Neural progenitor cell (in vitro differentiated cells): ENCODE measurements around the gene USP10. TPM values are rescaled to one million over a fixed set of nuclear protein-coding genes. Genes with fewer than 3 reads are reported as not detected.

Source experiments
- DNase-seq: peaks from one replicate; pipeline ENCODE4 v3.0.0-alpha.2; 2016; ENCODE audit warnings: low spot score
- H2AFZ ChIP-seq: fragments of 200-600 bp; sonication (generic); replicated peaks from 2 replicates; pipeline ENCODE4 v1.6.1; 2016; ENCODE audit warnings: antibody characterized with exemption
- H3F3A ChIP-seq: fragments of 200-600 bp; sonication (generic); 2 replicates; pipeline ENCODE4 v1.6.1; 2016; ENCODE audit warnings: antibody characterized with exemption, low read depth
- H3K27ac ChIP-seq: fragments of 200-600 bp; sonication (generic); 2 replicates; pipeline ENCODE4 v1.5.1; 2016; ENCODE audit warnings: mild to moderate bottlenecking
- H3K27me3 ChIP-seq: fragments of 200-600 bp; sonication (generic); 2 replicates; pipeline ENCODE4 v1.6.1; 2016; ENCODE audit warnings: mild to moderate bottlenecking, moderate library complexity
- H3K36me3 ChIP-seq: fragments of 200-600 bp; sonication (generic); 2 replicates; pipeline ENCODE4 v1.5.1; 2016
- H3K4me1 ChIP-seq: fragments of 200-600 bp; sonication (generic); 2 replicates; pipeline ENCODE4 v1.6.1; 2016; ENCODE audit warnings: mixed run types
- H3K4me2 ChIP-seq: fragments of 200-600 bp; sonication (generic); 2 replicates; pipeline ENCODE4 v1.6.1; 2016
- H3K4me3 ChIP-seq: fragments of 200-600 bp; sonication (generic); 2 replicates; pipeline ENCODE4 v1.5.1; 2016
- H3K79me2 ChIP-seq: fragments of 200-600 bp; sonication (generic); 2 replicates; pipeline ENCODE4 v1.6.1; 2016; ENCODE audit warnings: low read depth
- H3K9ac ChIP-seq: fragments of 200-600 bp; sonication (generic); 2 replicates; pipeline ENCODE4 v1.6.1; 2016
- H3K9me3 ChIP-seq: fragments of 200-600 bp; sonication (generic); 2 replicates; pipeline ENCODE4 v1.5.1; 2016; ENCODE audit warnings: low read depth
- H4K20me1 ChIP-seq: fragments of 200-600 bp; sonication (generic); 2 replicates; pipeline ENCODE4 v1.6.1; 2016; ENCODE audit warnings: low read depth
- H3K27ac Mint-ChIP-seq: 3 replicates; pipeline ENCODE4 v1.8.0; 2021; ENCODE audit warnings: mixed read lengths
- H3K27me3 Mint-ChIP-seq: 2 replicates; pipeline ENCODE4 v1.8.0; 2022; ENCODE audit warnings: low read depth, mild to moderate bottlenecking, inconsistent platforms, moderate library complexity, mixed read lengths; ENCODE audit not compliant: insufficient read depth
- H3K36me3 Mint-ChIP-seq: 3 replicates; pipeline ENCODE4 v1.8.0; 2021; ENCODE audit warnings: mixed read lengths
- H3K4me1 Mint-ChIP-seq: 3 replicates; pipeline ENCODE4 v1.8.0; 2021; ENCODE audit warnings: mixed read lengths
- H3K4me3 Mint-ChIP-seq: 3 replicates; pipeline ENCODE4 v1.8.0; 2021; ENCODE audit warnings: mild to moderate bottlenecking, moderate library complexity, mixed read lengths
- H3K9me3 Mint-ChIP-seq: 3 replicates; pipeline ENCODE4 v1.8.0; 2020; ENCODE audit warnings: mixed read lengths
- CTCF ChIP-seq: fragments of 200-600 bp; sonication (generic); IDR thresholded peaks from 2 replicates; pipeline ENCODE4 v1.5.1; 2017; ENCODE audit warnings: antibody characterized with exemption, mild to moderate bottlenecking
- EZH2 ChIP-seq: fragments of 200-600 bp; sonication (generic); IDR thresholded peaks from 2 replicates; pipeline ENCODE4 v1.6.1; 2017; ENCODE audit warnings: antibody characterized with exemption, mild to moderate bottlenecking, moderate library complexity
- EZH2phosphoT487 ChIP-seq: fragments of 200-600 bp; sonication (generic); IDR thresholded peaks from 2 replicates; pipeline ENCODE4 v1.6.1; 2017; ENCODE audit warnings: antibody characterized with exemption
- total RNA-seq: library from RNA; depleted of rRNA; stranded (reverse); fragments of >200 nt; gene quantifications from 2 replicates; pipeline ENCODE4 v1.2.3, GENCODE V29; 2015; ENCODE audit warnings: low replicate concordance

USP10 gene
- total RNA-seq, 1 donor from 2014 or later: 130 TPM

- Histone ChIP-seq H3F3A (no peaks in the 10 kb centered on the region), H3K79me2 (no peaks in the 10 kb centered on the region), H3K9me3 (no peaks in the 10 kb centered on the region), H3K27ac (no peak overlapping the region), H3K36me3 (no peaks in the 10 kb centered on the region), H3K4me2 (no peak overlapping the region), H4K20me1 (no peaks in the 10 kb centered on the region), H3K9ac (no peak overlapping the region), H3K4me3 (no peak overlapping the region), H2AFZ (no peak overlapping the region), H3K4me1 (no peaks in the 10 kb centered on the region), H3K27me3 (no peaks in the 10 kb centered on the region)
- Mint-ChIP-seq H3K9me3 (no peaks in the 10 kb centered on the region), H3K4me1 (peaks cover 5% of the 10 kb centered on the region), H3K36me3 (no peaks in the 10 kb centered on the region), H3K4me3 (no peak overlapping the region), H3K27ac (no peak overlapping the region), H3K27me3 (no peaks in the 10 kb centered on the region)
- no peak for TF ChIP-seq EZH2
- TF ChIP-seq CTCF: no peak
- TF ChIP-seq EZH2phosphoT487: no peak
- DNase-seq: no peak
These were observed 89.2 kb downstream of the USP10 start for GRCh38 chr16:84788920-84789391.

- H3K9me3 ChIP-seq: no peaks in the 10 kb centered on the region
- no peak overlapping the region for H3K4me2 ChIP-seq
- Mint-ChIP-seq H3K27ac (no peak overlapping the region), H3K9me3 (no peaks in the 10 kb centered on the region), H3K27me3 (no peaks in the 10 kb centered on the region), H3K4me3 (no peak overlapping the region), H3K4me1 (peaks cover 5% of the 10 kb centered on the region), H3K36me3 (no peaks in the 10 kb centered on the region)
- no peaks in the 10 kb centered on the region for H3F3A ChIP-seq
- H3K27ac ChIP-seq: no peak overlapping the region
- no peak overlapping the region for H2AFZ ChIP-seq
- H3K4me1 ChIP-seq: no peaks in the 10 kb centered on the region
- H4K20me1 ChIP-seq: no peaks in the 10 kb centered on the region
- no peak for TF ChIP-seq CTCF
- TF ChIP-seq EZH2phosphoT487: no peak
- no peak for TF ChIP-seq EZH2
- no peaks in the 10 kb centered on the region for H3K36me3 ChIP-seq
- no peaks in the 10 kb centered on the region for H3K27me3 ChIP-seq
- H3K4me3 ChIP-seq: no peak overlapping the region
- DNase-seq: no peak
- H3K9ac ChIP-seq: no peak overlapping the region
- no peaks in the 10 kb centered on the region for H3K79me2 ChIP-seq
These were observed 89.6 kb downstream of the USP10 start for GRCh38 chr16:84789431-84789830.

- no peak overlapping the region for H3K27ac Mint-ChIP-seq
- Histone ChIP-seq H3K79me2 (no peaks in the 10 kb centered on the region), H3K4me2 (no peak overlapping the region), H3F3A (no peaks in the 10 kb centered on the region), H3K4me1 (no peaks in the 10 kb centered on the region), H3K9me3 (no peaks in the 10 kb centered on the region), H3K27me3 (no peaks in the 10 kb centered on the region), H2AFZ (no peak overlapping the region), H3K4me3 (no peak overlapping the region), H3K36me3 (no peaks in the 10 kb centered on the region), H3K27ac (no peak overlapping the region), H4K20me1 (no peaks in the 10 kb centered on the region), H3K9ac (no peak overlapping the region)
- H3K36me3 Mint-ChIP-seq: no peaks in the 10 kb centered on the region
- peaks cover under 1% of the 10 kb centered on the region for H3K27me3 Mint-ChIP-seq
- TF ChIP-seq EZH2phosphoT487 (no peak), EZH2 (no peak), CTCF (no peak)
- H3K4me1 Mint-ChIP-seq: peaks cover 5% of the 10 kb centered on the region
- no peak for DNase-seq
- H3K4me3 Mint-ChIP-seq: no peak overlapping the region
- no peaks in the 10 kb centered on the region for H3K9me3 Mint-ChIP-seq
These were observed 90.5 kb downstream of the USP10 start for GRCh38 chr16:84790301-84790700.
